SKM-1 treated with dmso at 0.1 percent for 144 hours (cell line): Measurements from ENCODE around the gene TEAD1.
"Not testable (repeated sequence)": the region's sequence is repeated elsewhere in the genome, so short reads cannot be mapped to it uniquely, and the experiment has no call there.

Experiments
- DNase-seq: peaks from one replicate; lab custom pipeline; 2025; ENCODE audit not compliant: unreplicated experiment; lab: John Stamatoyannopoulos, UW

TEAD1 gene

GRCh38 chr11:12856338-12856737 lies 182.1 kb downstream of the TEAD1 start:
- no peak for DNase-seq

GRCh38 chr11:12857572-12857971 lies 183.4 kb downstream of the TEAD1 start:
- no peak for DNase-seq

- no peak for DNase-seq
Measured at GRCh38 chr11:12859872-12860657, 185.8 kb downstream of the TEAD1 start.

- no peak for DNase-seq
Measured at GRCh38 chr11:12860827-12861226, 186.6 kb downstream of the TEAD1 start.

DNA sequence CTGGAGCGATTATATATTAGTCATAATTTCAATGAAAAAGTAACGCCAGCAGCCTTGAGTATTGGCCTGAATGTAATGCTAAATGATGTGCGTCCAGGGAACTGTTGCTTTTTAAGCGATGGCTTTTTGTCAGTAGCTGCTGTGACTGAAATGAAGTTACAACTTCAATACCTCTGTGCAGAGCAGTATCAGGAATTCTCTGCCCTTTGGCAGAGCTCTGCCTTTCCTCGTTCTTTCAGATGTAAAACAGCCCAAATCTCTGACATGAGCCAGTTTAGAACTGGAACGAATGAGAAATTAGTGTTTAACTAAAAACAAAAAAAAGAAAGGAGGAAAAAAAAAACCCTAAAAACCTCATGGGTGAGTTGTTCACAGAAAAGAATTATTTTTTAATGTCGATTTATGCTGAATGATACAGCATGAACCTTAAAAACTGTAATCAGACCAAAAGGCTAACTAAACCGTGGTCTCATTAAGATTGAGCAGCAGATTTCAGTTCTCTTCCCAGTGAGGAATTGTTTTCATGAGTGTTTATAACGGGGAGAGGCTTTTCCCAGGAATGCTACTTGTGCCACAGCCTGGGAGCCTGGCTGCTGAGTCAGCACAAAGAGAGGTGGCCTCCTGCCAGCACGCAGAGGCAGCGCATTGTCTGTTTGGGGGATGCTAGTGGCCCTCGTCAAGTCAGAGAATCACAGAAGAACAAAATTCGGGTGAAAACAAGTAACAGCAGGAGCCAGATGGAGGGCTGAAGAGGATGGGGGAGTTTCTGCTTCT lies 188.7 kb downstream of the TEAD1 start:
- no peak for DNase-seq

DNA sequence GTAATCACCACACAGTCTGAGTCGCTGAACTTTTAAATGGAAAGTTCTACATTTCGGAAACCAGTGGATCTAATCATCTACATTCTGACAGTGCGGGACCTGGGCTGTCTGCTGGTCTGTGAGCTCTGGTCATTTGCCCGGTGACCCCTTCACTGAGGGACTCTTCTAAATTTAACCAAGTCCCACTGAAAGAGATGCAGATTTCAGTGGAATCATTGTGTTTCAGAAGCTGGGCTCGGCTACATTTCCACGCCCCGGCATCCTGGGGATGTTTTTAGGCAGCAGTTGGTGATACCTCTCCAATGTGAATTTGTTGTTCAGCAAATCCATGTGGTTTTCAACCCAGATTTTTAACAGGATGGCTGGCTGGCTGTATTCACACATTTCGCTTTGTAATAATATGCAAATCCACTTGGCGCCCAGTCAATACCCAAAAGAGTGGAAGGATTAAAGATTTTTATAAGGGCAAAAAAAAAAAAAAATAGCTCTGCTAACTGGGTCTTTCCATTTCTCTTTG lies 189.4 kb downstream of the TEAD1 start:
- DNase-seq, result no peak

DNA sequence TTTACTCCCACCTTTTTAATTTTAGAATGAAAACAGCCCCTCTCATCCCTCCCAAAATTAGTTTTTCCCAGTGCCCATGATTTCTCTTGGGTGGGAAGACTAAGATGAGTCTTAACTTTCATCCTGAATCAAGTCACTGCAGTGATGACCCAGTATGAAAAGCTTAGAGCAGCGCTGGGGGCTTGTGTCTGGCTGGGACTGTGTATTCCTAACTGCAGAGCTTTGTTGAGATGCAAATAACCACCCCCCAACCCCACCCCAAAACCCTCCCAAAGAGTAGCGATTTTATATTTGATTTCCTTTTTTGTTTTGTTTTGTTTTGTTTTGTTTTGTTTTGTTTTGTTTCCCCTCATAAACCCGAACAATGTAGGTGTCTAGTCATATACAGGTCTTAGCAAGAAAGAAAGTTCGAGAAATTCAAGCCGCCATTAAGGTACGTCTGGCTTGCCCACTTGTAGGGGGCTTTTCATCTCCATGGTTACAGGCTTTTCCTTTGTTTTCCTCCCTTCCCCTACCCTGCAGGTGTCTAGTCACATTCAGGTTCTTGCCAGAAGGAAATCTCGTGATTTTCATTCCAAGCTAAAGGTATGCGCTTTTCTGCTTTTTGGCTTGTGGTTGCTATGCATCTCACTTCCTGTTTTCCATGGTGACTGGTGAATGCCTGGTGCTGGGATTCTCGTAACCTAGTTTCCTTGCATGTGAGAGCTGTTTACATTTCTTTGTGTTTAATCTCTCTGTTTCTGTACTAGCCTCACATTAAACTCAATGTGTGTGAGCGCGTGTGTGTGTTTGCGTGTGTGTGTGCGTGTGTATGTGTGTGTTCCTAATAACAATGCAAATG lies 190.3 kb downstream of the TEAD1 start:
- DNase-seq, result peak; percentile 44

- no peak for DNase-seq
Measured at GRCh38 chr11:12865863-12866595, 191.8 kb downstream of the TEAD1 start.

DNA sequence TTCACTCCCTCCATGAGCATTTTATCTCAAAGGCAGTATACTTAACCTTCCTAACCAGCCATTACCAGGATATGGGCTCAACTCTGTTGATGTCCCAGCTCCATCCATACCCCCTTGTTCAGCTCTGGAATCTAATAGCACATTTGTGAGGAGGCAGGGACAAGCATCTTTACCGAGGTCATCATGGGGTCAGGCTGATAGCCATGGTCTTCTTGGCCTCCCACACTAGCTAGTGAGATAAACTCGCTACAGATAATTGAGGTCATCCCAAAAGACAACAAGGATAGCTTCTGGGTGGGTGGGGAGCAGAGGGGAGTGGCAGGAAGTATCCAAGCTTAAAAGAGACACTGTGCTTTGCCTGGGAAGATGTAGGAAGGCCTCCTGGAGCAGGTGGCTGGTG lies 193.3 kb downstream of the TEAD1 start:
- no peak for DNase-seq

DNA sequence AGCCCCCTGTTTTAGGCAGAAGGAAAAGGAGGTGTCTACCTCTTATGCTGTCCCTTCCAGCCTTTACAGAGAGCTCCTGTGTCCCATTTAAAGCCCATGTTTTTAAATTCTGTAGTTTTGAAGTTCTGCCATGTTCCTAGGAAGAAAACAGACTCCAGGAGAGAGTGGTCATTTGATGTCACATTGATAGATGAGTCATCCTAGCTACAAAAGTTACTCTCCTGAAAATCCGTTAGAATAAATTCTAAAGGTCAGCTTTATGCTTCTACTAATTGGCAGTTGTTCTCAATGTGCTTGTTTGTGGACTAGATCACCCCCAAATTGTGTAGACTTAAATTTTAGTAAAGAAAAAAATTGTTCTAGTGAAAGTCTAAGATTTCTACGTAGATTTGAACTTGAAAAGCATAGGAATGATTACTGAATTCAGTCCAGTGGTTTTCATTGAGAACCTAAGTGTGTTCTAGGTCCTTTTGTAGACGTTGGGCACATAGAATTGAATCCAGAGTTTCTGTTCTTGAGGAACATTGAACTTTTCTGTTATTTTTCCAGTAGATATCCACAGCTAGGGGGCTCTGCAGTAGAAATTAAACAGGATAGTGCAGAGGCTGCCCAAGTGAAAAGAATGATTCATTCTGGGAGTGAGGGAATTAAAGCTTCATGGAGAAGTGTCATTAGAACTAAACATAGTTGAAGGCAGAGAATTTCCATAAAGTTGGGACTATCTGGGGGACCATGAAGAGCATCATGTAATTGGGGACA lies 194.3 kb downstream of the TEAD1 start:
- no peak for DNase-seq

DNA sequence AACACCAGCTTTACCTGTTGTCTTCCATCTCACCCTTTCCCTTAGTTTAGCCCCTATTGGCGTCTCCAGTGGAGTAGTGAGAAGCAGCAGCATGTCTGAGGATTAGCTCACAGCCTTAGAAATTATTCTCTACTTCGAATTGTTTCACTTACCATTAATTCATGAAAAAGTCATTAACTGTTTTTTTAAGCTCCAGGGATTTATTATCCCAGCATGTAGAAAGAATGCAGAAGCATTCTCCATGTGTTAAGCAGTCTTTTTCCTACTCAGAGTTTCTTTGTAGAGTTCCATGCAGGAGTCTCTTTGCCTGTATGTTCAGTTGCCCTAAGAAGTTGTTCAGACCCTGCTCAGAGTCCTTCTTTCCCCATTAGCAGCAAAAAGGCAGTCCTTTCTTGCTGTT lies 197.0 kb downstream of the TEAD1 start:
- DNase-seq, result no peak

GRCh38 chr11:12871788-12872321 lies 197.6 kb downstream of the TEAD1 start:
- DNase-seq, result no peak

GRCh38 chr11:12876340-12876739 lies 202.1 kb downstream of the TEAD1 start:
- DNase-seq, result no peak

DNA sequence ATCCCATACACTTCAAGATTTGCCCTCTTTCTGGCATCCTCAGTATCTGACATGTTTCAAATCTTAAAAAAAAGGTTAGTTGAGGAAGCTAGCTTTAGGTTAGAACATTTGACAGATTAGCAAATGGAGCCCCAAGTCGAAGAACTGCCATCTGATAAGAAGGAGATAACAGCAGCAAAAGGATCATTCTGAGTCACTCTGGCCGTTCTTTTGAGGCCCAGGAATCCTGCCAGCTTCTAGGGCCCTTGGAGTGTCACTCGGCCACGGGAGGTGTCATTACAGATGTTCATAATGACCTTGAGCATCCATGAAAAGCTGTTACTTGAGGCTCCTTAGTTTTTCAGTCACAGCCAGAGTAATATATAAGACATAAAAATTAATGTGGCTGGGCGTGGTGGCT lies 202.8 kb downstream of the TEAD1 start:
- no peak for DNase-seq

- not testable (repeated sequence) for DNase-seq
Measured at GRCh38 chr11:12877508-12877907, 203.3 kb downstream of the TEAD1 start.

DNA sequence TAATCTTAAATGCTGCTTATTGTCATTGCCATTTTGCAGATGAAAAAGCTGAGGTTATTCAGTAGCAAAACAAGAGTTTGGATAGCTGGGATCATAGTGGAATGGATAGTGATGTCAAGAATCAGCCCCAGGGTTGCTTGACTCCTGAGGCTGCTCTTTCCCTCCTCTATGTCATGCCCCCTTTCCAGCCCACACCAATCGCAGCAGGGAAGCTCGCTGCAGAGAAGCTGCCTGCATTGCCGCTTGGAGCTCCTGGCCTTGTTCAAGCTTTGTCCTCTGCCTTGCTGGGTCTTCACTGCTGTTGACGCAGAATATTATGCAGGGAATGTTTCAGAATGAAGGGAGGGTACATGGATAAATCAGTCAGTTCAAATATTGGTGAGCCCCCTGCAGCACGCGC lies 206.1 kb downstream of the TEAD1 start:
- no peak for DNase-seq

- DNase-seq, result no peak
Measured at GRCh38 chr11:12882670-12883069, 208.4 kb downstream of the TEAD1 start.

DNA sequence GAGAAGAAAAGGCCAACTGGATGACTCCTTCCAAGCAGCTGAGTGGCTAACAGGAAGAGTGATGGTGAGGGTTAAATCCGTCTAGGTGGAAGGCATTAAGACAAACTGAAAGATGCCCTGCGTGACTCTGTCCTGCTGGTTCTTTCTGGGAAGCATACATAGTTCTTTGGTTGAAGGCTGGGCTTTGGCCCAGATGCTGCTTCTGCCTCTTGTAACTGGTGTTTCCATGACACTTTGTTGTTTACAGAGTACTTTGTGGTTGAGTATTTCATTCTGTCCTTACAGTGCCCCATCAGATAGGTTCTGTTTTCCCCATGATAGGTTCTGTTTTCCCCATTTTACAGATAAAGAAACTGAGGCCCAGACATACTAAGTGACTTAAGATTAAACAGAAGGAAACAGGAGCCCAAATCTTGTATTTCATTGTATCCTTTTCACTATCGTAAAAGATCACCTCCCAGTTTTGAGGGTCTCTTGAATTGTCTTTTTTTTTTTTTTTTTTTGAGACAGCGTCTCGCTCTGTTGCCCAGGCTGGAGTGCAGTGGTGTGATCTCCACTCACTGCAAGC lies 210.6 kb downstream of the TEAD1 start:
- no peak for DNase-seq

GRCh38 chr11:12885717-12886239 lies 211.6 kb downstream of the TEAD1 start:
- no peak for DNase-seq
